ENCODE results near the gene TRHDE.
"Not testable (repeated sequence)": the region's sequence is repeated elsewhere in the genome, so short reads cannot be mapped to it uniquely, and the experiment has no call there.

The TRHDE gene

GRCh38 chr12:72535212-72535990 lies 263.2 kb downstream of the TRHDE start:
- peak; percentile 38 for DNase-seq

GRCh38 chr12:72540811-72541210 lies 268.6 kb downstream of the TRHDE start:
- no peak for DNase-seq

DNA sequence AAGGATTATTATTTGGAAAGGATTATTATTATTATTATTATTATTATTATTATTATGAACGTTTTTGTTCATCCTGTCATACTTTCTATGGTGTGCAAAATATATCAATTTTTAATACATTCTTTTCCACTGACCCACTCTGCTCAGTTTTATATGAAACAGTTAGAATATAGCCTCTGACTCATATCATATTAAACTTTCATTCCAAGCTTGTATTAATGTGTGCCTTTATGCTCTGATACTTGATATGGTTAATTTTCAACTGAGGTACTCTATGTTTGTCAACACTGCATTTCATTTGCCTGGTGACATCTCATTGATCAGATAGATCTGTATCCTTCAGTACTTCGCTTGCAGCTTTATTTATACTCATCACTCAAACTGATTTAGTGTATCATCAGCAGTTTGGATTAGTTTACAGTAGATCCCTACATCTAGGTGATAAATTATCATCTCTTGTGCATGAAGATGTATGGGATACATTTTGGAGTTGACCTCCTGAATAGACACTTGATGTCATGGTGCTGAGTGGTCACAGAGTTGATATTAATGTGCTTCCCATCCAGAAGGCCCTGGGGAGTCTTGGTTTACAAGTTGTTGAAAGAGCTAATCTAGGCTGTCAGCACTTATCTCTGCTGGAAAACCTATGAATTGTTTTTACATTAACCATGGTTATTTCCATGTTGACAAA lies 271.8 kb downstream of the TRHDE start:
- DNase-seq: no peak

GRCh38 chr12:72546106-72546505 lies 273.9 kb downstream of the TRHDE start:
- DNase-seq: no peak

- peak; percentile 4 for DNase-seq
These were observed 275.4 kb downstream of the TRHDE start for GRCh38 chr12:72547573-72547972.

GRCh38 chr12:72549184-72549583 lies 277.0 kb downstream of the TRHDE start:
- no peak for DNase-seq

GRCh38 chr12:72560003-72560769 lies 288.0 kb downstream of the TRHDE start:
- DNase-seq: no peak

DNA sequence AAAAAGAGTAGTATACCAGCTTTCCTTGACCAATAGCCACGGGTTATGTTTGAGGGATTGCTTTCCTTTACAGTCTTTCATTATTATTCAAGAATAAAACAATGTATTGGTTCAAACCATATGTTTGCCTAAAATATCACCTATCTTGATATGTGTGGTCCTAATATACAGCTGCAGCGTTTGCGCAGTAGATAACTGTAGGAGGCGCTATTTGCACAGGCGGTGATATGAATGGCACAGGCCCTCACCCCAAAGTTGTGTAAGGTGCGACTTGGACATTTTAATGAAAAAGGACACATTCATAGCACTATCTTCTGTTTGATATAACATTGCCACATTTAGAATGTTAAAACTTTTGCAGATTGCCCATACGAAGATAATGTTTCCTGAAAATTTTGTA lies 298.4 kb downstream of the TRHDE start:
- no peak for DNase-seq

DNA sequence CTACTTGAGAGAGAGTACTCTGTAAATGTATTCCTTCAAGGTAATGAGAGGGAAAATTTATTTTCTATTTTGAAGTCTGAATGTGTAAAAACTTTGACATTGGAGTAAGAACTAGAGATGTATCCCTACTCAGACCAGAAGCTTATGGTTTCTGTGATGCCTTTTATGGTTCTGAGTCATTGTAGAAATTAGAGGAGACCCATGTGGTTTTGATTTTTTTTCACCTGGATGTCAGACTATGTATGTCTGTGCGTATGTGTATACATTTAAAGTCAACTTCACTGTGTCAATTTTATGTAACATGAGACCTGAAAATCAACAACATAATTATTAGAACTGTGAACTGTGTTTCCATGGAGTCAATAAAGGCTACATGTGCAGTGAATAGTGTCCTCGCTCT lies 302.0 kb downstream of the TRHDE start:
- no peak for DNase-seq

DNA sequence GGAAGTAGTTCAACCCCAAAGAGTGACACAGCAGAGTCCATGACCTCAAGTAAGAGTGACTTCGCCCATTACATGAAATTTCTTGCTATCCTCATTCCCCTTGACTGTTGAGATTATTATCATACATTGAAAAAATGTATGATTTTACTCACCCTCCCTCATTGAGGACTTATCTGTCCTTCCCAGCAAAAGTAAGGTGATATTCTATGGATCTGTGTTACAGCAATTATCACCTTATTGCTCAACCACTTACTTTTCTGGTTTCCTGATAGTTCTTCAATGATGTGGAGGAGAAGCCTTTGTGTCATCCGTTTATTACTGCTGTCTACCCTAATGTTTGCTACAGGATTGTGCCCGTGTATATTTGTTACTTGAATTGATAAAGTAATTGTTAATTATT lies 306.2 kb downstream of the TRHDE start:
- DNase-seq: no peak

DNA sequence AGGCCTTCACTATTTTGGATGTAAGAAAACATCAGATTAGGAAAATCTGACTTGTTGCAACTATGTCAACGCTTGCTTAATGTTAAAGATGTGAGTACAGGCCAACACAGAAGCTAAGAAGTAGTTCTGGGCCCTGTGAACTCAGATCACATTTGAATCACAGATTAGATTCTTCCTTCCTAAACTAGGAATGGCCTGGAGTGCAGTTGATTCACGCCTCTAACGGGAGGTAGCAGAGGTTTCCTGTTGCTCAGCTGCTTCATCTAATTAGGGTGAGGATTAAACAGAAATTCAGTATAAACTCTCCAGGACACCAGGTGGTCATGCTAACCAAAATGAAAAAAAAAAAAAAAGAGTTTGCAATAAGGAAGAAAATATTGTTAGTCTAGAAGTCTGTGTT lies 314.3 kb downstream of the TRHDE start:
- DNase-seq: no peak

DNA sequence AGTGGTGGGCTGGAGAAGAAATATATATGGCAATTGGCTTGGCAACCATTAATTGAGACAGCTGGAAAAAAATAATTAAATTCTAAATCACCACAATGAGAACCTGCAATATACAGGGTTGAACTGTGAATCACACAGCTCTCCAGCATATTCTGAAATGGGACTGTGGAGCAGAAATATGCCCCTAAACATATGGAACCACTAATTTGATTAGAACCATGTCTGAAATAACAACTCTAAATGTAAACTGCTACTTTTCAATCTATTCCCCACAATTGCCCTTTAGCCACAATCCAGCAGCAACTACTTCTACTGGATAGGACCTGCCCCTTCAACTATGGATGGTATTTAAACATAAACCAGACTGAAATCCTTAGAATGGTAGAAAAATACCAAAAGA lies 330.4 kb downstream of the TRHDE start:
- DNase-seq: no peak

- DNase-seq: no peak
These were observed 333.8 kb downstream of the TRHDE start for GRCh38 chr12:72605975-72606374.

- no peak for DNase-seq
These were observed 338.2 kb downstream of the TRHDE start for GRCh38 chr12:72610342-72610741.

DNA sequence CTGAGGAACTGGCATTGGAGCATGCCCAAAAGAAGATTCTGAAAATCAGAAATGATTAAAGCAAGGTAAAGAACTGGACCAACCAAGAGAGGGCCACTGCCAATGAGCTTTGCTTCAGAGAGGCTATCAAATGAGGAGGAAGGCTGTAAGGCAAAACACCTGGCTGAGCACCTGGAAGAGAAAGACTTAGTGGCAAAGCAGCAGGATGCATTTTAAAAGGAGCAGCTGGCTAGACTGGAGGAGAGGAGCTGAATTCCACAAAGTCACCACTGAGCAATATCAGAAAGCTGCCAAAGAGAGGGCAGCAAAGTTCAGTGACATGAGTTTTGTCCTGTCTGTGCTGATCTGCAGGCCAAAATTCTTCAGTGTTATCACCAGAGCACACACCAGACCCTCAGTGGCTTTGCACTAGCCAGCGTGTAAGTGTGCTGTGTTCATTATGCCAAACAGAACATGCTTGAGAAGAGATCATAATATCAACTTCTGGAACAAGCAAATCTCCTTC lies 338.7 kb downstream of the TRHDE start:
- no peak for DNase-seq

GRCh38 chr12:72612171-72612570 lies 340.0 kb downstream of the TRHDE start:
- no peak for DNase-seq

GRCh38 chr12:72618764-72619163 lies 346.6 kb downstream of the TRHDE start:
- no peak for DNase-seq

DNA sequence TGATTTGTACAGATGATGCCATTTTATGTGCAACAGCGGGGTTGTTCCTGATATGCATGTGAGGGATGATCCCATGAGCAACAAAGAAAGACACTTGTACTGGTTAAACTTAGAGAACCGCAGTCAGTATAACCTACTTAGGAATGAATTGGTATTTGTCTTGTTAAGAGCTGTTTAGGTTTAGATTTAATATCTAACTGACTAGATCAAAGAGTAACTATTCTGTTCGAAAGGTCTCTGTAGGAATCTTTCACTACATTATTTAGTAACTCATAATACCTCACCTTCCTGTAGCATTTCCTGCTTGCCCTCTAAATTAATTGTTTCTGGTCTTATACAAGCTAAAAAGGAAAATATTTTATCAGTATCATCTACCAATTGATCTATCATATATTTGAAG lies 350.4 kb downstream of the TRHDE start:
- DNase-seq: peak; percentile 24

DNA sequence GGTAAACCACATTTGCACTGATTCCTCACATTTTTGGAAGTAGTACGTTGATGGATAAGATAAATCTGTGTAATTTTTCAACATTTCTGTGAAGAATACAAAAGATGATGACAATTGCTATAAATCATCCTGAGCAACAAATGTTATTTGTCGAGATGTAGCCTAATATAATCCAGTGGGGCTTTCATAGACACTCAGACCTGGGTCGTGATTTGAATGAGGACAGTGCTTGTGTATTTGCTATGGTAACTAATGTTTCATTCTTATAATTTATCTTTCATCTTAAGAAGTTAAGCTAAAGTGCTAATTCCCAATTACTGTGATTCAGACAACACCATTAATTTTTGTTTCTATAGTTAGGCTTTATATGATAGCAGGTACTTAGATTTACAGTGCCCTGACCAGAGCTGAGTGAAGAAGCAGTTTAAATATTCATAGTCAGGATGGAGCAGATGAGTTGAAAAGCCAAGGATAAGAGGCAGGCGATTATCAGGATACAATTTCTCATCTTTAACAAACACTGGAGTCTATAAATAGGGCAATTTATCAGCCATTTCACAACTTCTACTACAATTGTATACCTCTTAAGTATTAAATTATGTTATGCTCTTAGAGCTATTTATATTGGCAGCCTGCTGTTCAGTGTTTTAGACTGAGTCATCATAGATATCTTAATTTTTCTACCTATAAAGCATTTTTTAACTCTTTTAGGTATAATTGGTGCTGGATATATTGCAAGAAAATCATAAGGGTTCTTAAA lies 359.9 kb downstream of the TRHDE start:
- no peak for DNase-seq

- DNase-seq: no peak
These were observed 370.5 kb downstream of the TRHDE start for GRCh38 chr12:72642706-72643105.

GRCh38 chr12:72647139-72647538 lies 375.0 kb downstream of the TRHDE start:
- DNase-seq: no peak

DNA sequence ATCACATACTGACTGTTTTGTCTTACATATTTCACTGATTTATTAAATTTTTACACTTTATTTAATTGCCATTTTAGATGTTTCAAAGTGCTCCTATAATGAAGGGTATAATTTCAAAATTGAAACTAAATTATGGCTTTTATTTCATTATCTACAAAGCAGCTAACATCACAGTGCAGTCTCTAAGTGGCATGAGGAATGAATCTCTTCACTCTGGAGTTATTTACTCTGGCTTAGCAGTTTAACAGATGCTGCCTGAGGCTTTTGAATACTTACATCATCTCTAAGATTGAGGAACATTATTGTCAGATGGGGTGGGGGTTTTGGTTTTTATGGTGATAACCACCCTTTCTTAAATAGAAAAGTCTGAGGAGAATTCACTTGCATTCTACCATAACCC lies 386.4 kb downstream of the TRHDE start:
- no peak for DNase-seq

DNA sequence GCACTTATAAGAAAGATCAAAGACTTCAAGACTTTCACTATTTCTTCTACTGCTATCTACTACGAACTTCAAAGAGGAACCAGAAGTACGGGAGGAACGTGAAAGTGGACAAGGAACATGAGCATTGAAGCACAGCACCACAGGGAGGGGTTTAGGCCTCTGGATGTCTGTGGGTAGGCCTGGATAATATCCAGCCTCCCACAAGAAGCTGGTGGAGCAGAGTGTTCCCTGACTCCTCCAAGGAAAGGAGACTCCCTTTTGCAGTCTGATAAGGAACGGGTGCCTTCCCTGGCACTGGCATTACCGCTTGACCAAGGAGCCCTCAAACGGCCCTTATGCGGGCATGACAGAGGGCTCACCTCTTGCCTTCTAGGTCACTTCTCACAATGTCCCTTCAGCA lies 388.0 kb downstream of the TRHDE start:
- DNase-seq: not testable (repeated sequence)
